GM12892 (cell line): ENCODE measurements around the gene ZMYND8.
"Not testable (repeated sequence)": the region's sequence is repeated elsewhere in the genome, so short reads cannot be mapped to it uniquely, and the experiment has no call there.

ENCODE experiments used
- POLR2A ChIP-seq: IDR thresholded peaks from 2 replicates; pipeline ENCODE4 v1.6.1; 2011; ENCODE audit warnings: low read depth, low read length, control low read depth
- TAF1 ChIP-seq: IDR thresholded peaks from 2 replicates; pipeline ENCODE4 v1.6.1; 2011; ENCODE audit warnings: low read depth, mild to moderate bottlenecking, control low read depth, low read length, borderline replicate concordance

GRCh38 chr20:47277535-47277872 is 79.0 kb downstream of the ZMYND8 start:
- TF ChIP-seq POLR2A, TAF1: not testable (repeated sequence)
